CD4-positive, alpha-beta T cell treated with Interferon alpha-2 for 1 hour (primary cell): Measurements from ENCODE around the gene BICDL2.
"Not testable (repeated sequence)": the region's sequence is repeated elsewhere in the genome, so short reads cannot be mapped to it uniquely, and the experiment has no call there.

ENCODE experiments used
- DNase-seq, 2 donors: peaks; one replicate each; pipeline ENCODE4 v3.0.0-alpha.2; 2020 to 2022

The BICDL2 gene, protein sequence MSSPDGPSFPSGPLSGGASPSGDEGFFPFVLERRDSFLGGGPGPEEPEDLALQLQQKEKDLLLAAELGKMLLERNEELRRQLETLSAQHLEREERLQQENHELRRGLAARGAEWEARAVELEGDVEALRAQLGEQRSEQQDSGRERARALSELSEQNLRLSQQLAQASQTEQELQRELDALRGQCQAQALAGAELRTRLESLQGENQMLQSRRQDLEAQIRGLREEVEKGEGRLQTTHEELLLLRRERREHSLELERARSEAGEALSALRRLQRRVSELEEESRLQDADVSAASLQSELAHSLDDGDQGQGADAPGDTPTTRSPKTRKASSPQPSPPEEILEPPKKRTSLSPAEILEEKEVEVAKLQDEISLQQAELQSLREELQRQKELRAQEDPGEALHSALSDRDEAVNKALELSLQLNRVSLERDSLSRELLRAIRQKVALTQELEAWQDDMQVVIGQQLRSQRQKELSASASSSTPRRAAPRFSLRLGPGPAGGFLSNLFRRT

DNA sequence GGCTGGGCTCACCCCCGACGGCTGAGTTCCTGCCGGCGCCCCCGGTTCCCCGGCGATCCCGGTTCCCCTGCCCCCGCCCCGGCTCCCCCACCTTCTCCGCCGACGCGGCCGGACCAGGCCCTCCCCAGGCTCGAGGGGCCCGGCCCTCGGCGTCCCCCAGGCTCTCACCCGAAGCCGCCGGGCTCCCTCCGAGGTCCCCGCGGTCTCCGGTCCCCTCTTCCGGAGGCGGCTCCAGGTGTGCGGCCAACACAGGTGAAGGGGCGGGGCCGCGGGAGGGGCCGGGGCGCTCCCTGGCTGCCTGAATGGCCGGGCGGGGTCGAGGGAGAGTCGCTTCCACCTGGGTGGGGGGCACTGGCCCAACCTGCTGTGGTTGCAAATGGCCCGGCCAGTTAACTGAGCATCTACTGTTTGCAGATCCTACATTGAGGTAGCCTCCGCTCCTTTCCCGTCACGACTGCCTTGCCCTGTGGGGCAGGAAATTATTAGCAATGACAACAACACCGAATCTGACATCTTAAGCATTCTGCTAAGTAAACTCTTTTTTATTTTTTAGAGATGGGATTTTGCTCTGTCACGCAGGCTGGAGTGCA, at the start of gene BICDL2:
BICDL2 (minus strand) TSS at position 219 of the 590 bp plus-strand sequence. CDS start 1,448 bp downstream, outside the sequence.
- DNase-seq, result no peak

DNA sequence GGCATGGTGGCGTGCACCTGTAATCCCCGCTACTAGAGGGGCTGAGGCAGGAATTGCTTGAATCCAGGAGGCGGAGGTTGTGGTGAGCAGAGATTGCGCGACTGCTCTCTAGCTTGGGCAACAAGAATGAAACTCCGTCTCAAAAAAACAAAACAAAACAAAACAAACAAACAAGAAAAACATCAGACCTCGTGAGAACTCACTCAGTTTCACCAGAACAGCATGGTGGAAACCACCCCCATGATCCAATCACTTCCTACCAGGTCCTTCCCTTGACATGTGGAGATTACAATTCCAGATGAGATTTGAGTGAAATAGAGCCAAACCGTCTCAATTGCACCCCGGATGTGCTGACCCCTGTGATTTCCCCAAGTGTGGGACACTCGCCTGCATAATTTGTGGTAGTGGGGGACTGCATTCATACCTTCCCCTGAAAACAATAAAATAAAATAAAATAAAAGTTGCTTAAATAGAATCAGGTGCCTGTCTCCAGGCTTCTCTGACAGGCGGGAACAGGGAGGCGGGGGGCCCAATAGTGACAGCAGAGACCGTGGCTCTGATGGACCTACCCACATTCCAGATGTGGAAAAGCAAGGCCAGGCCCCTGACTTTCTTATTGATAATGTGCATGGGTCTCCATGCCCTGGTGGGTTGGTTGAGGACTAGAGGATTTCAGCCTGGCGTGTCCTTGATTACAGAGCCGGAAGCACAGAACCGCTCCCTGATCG, 49.3 kb upstream of the BICDL2 start:
- no peak for DNase-seq

DNA sequence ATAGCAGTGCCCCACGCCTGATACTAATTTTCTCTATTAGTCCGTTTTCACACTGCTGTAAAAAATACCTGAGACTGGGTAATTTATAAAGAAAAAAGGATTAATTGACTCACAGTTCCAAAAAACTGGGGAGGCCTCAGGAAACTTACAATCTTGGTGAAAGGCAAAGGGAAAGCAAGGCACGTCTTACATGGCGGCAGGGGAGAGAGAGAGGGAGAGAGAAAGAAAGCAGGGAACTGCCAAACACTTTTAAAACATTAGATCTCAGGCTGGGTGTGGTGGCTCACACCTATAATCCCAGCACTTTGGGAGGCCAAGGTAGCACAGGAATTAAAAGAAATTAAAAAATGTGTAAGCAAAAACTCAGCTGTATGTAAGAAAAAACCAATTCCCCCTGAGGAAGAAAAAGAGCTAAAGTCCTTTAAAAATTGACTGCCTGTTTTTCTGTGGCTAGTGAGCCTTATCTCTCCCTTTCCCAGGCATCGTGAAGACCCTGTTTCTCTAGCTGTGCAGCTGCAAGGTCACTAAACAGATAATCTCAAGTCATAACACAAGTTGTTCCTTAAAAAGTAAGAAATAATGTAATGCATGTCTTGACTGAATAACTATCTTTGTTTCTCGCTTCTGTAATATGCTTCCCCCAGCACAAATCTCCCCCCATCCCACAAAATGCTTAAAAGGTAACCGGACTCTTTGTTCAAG, 48.4 kb upstream of the BICDL2 start:
- no peak for DNase-seq

DNA sequence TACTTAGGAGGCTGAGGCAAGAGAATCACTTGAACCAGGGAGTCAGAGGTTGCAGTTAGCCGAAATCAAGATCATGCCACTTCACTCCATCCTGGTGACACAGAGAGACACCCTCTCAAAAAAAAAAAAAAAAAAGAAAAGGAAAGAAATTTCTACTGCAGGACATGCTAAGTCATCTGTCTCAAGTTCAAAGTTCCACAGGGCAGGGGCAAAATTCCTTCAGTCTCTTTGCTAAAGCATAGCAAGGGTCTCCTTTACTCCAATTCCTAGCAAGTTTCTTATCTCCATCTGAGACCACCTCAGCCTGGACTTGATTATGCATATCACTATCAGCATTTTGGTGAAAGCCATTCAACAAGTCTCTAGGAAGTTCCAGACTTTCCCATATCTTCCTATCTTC, 47.7 kb upstream of the BICDL2 start:
- DNase-seq, result no peak

DNA sequence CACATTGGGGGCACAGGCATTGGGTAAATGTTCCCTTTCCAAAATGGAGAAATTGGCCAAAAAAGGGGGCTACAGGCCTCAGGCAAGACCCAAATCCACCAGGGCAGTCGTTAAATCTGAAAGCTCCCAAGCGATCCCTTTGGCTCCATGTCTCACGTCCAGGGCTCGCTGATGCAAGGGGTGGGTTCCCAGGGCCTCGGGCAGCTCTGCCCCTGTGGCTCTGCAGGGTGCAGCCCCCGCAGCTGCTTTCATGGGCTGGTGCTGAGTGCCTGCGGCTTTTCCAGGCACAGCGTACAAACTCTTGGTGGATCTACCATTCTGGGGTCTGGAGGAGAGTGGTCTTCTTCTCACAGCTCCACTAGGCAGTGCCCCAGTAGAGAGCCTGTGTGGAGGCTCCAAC, 46.7 kb upstream of the BICDL2 start:
- not testable (repeated sequence) for DNase-seq

DNA sequence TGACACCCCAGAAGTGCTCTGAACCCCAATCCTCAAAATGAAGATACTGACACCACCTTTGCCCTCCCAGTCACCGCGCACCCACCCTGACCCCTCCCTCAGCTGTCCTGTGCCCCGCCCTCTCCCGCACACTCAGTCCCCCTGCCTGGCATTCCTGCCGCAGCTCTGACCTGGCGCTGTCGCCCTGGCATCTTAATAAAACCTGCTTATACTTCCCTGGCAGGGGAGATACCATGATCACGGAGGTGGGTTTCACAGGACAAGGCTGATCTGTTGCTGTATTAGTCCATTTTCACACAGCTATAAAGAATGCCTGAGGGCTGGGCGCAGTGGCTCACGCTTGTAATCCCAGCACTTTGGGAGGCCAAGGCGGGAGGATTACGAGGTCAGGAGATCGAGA, 45.2 kb upstream of the BICDL2 start:
- not testable (repeated sequence) for DNase-seq

DNA sequence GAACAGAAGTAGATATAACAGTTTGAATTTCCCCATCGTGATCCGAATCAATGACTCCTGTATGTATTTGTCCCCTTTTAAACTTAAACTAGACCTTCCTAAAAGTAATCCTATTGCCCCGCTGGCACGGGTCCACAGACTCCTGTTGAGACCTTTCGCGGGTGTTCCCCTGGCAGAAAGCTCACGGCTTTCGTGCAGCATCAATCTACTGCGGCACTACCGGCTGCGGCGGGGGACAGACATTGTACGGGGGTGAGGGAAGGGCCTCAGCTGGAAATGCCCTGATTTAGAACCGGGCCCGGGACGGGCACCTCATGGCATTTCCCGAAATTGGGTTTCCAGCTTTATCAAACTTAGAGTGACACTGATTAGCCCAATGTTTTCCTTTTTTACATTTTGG, 43.3 kb upstream of the BICDL2 start:
- no peak for DNase-seq

DNA sequence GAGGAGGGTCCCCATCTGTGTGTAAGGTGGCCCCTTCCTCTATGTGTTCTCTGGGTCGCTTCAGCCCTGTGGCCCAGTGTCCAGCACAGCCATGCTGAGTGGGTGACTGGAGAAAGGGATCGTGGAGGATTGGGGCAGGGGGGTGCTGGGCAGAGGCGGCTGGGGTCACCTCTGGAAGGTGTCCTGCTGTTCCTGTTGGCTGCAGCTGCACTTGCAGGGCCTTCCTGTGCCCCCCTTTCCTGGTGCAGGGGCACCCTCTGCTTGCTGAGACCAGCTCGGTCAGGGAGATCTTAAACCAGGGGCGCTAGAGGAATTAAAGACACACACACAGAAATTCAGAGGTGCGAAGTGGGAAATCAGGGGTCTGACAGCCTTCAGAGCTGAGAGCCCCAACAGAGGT, 39.8 kb upstream of the BICDL2 start:
- DNase-seq, result no peak

DNA sequence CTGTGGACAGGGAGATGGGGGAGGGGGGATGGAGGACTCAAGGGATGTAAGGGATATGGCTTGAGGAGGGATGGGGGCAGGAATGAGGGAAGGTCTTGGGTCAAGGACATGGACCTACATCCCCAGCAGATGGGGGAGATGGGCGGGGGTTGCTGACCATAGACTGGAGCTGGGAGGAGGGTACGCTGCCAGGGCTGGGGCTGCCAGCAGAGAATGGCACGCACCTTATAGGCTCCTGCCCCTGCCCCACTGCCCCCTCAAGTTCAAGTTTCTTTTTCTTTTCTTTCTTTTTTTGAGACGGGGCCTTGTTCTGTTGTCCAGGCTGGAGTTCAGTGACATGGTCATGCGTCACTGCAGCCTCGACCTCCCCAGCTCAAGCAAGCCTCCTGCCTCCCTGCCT, 39.2 kb upstream of the BICDL2 start:
- not testable (repeated sequence) for DNase-seq

DNA sequence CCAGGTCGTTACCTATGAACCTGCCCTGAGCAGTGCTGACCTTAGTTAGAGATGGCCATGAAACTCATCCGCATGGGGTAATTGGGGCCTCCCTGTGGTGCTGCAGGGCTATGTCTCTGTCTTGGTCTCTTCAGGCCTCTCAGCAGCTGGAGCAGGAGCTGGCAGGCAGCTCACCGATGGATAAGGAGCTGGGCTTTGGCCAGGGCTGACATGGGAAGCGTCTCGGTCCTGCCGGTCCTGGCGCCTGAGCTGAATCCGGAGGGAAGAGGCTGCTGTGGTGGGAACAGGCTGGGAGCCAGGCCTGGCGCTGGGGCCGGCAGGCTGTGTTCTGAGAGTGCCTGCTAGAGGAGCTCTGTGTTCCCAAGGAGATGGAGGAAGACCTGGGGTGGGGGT, 38.8 kb upstream of the BICDL2 start:
- DNase-seq, result peak in 1 of 2 donors; percentile 42

DNA sequence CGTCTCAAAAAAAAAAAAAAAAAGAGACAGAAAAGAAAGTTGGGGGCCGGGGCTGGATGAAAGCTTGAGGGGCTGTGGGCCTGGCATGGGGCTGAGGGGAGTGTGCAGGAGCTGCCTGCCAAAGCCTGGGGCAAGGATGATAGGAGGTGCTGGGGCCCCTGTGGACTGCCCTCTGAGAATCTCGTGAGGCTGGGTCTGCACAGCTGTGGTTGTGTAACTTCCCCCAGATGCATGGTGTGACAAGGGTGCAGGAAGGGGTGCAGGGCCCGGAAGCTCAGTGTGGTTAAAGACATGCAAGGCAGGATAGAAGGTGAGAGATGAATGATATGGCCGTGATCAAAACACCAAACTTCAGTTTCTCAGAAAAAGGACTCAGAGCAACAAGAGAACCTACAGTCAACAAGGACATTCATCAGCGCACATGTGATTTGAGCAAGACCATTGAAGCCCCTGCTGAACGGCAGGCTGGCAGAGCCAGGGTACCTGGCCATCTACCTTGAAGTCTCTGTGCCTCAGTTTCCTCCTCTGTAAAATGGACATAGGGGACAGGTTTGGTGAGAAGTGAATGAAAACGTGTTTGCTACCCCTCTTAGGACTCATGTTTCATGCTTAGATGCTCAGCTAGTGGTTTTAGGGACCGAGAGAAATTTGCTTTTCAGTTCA, 38.2 kb upstream of the BICDL2 start:
- DNase-seq, result peak; percentile 79 to 90

DNA sequence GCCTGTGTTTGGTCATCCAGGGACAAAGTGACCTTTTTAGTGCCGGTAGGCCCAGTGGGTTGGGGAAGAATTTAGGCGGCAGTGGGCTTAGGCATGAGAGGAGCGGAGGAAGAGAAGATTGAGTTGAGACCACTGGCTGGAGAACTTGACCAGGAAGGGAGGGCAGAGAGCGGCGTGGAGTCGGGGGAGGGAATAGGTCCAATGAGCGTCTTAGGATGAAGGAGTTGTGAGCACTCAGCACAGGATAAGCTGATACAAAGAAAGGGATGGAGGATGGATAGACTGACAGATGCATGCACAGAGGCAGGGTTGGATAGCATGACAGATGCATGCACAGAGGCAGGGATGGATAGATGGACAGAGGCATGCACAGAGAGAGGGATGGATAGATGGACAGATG, 36.7 kb upstream of the BICDL2 start:
- no peak for DNase-seq

DNA sequence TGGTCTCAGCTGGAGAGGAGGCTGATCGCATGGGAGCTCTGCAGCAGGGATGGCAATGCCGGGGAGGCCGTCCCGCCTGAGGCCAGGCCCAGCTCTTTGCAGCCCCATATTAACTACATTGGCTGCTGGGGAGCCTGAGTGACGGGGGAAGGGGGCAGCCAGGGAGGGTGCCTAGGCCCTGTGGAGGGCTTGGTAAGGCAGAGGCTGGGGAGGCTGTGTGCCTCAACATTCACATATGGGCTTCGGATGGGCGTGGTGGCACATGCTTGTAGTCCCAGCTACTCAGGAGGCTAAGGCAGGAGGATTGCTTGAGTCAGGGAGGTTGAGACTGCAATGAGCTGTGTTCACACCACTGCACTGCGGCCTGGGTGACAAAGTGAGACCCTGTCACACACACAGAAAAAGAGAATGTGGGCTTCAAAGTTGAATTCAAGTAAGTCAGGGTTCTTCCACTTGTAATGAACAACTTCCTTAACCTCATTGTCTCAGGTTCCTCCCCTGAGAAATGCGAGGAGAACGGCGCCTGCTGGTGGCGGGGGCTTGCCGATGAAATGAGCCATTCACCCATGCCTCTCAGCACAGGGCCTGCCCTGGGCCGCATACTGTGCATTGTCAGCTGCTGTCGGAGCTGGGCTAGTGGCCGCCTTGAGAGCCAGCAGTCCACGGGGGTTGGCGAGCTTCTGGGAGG, 36.0 kb upstream of the BICDL2 start:
- peak in 1 of 2 donors; percentile 65 for DNase-seq

DNA sequence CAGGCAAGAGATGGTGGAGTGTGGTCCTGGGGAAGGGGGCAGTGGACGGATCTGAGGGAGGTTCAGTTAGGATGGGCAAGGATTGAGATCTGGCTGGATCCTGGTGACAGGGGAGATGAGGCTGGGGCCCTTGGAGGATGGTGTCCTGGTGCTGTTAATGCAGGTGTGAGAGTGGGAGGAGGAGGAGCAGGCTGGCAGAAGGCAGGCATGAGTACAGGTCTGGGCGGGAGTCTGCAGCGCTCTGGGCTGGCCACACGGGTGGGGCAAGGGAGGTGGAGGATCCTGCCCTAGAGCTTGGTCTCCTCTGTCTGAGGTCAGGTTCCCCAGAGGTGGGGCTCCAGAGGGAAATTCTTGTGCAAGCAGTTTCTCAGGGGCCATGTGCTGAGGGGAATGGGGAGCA, 35.4 kb upstream of the BICDL2 start:
- DNase-seq, result peak in 1 of 2 donors; percentile 52

DNA sequence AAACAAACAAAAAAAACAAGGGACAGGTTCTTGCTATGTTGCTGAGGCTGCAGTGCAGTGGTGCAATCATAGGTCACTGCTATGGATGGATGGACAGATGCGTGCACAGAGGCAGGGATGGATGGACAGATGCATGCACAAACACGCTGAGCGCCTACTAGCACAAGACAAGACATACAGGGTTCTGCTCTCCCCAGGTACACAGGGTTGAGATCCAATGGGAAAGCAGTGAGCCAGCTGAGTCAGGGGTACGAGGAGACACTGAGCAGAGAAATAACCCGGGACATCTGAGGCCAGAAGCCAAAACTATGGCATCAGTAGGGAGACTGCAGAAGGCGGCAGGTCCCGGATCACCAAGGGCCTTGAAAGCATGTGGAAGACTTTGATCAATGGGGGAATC, 34.9 kb upstream of the BICDL2 start:
- no peak for DNase-seq

DNA sequence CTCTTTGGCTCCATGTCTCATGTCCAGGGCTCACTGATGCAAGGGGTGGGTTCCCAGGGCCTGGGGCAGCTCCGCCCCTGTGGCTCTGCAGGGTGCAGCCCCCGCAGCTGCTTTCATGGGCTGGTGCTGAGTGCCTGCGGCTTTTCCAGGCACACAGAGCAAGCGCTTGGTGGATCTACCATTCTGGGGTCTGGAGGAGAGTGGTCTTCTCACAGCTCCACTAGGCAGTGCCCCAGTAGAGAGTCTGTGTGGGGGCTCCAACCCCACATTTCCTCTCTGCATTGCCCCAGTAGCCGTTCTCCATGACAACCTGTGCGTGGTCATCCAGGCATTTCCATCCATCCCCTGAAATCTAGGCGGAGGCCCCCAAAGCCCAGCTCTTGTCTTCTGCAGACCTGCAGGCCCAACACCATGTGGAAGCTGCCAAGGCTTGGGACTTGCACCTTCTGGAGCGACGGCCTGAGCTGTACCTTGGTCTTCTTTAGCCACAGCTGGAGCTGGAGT, 33.9 kb upstream of the BICDL2 start:
- peak in 1 of 2 donors; percentile 41 for DNase-seq

DNA sequence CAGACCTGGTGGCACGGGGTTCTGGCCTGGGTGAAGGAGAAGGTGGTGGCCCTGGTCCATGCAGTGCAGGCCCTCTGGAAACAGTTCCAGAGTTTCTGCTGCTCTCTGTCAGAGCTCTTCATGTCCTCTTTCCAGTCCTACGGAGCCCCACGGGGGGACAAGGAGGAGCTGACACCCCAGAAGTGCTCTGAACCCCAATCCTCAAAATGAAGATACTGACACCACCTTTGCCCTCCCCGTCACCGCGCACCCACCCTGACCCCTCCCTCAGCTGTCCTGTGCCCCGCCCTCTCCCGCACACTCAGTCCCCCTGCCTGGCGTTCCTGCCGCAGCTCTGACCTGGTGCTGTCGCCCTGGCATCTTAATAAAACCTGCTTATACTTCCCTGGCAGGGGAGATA, 32.4 kb upstream of the BICDL2 start:
- DNase-seq, result not testable (repeated sequence)

DNA sequence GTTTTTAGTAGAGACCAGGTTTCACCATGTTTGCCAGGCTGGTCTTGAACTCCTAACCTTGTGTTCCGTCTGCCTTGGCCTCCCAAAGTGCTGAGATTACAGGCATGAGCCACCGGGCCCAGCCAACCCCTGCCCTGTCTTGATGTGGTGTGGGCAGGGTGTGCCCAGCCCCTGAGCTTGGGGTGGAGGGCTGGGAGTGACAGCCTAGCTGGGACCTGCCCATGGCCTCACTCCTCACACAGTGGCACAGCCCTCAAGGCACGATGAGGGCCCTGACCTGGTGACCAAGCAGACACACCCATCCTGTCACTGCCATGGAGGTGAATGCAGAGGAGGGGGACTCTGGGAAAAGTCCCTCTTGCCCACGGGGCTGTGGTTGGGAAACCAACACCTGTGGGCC, 31.7 kb upstream of the BICDL2 start:
- DNase-seq, result peak in 1 of 2 donors; percentile 55

DNA sequence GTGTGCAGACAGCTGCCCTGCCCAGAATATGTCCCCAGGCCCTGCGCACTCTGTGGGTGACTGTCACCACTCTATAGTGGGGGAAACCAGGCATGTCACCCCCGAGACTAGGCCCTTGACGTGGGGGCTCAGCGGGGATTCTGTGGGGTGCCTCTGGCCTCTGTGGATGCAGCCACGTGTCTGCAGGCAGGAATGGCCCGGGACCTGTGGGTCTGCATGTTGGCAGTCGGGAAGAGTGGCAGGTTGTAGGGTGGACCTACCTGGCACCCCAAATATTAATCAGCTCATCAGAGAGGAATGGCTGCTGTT, 29.6 kb upstream of the BICDL2 start:
- DNase-seq, result no peak

DNA sequence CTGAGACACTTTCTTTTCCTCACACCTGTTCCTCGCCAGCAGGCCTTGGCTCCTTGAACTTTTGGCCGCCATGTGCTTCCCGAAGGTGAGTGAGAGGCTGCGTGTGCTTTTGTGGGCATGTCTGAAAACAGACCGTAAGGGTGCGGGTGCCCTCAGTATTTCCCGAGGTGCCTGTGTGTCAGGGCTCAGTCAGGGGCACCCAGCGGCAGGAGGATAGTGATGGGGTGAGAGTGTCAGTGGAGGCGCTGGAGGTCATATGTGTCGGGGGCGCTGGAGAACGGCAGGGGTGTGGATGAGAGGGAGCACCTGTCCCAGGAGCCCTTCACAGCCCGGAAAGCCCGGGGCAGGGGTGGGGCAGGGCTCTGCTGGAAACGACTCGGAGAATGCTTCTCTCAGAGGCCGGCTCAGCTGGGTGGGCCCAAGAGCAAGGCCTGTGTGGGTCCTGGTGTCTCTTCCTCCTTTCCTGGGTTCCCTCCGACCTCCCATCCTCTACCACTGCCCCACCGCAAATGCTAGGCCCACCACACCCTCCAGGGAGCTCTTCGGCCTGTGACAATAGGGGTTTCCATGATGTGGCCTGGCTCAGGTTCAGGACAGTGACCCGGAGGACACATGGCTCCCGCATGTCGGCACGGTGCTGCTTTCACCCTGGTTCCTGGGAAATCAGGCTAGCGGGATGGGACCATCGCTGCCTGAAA, 29.1 kb upstream of the BICDL2 start:
- peak in 1 of 2 donors; percentile 47 for DNase-seq
